ENCODE data around the gene SELENOS.

DNA sequence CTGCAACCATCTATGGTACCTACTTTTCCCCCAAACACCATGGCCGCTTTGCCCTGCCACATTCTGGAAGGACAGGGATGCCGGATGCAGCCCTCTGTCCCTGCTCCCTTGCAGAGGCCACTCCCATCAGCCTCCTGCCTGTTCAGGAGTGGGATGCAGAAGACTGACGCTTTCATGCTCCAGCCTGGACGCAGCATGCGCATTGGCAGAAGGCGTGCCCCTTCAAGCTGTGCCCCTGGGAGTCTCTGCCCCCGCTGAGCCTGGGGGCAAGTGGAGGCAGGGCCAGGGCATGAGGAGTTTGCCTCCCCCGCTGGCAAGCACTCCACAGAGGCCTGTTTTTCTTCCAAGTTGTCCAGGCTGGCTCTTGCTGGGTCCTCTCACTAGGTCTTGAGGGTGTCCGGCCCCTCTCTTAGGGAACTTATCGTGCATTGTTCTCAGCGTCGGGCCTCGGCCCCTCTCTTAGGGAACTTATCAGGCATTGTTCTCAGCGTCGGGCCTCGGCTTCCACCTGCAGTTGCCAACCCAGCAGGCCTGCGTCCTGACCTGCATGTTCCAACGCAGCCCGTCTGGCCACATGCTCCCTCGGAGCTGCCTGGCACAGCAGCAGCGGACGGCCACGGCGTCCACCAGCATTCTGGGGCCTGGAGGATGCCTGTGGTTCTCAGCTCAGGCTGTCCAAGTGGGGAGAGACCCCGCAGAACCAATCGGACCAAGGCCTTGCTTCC, 32.3 kb upstream of the SELENOS start:
- TF ChIP-seq CTCF (IDR thresholded peaks at IDR 0.05) = no peak
- no peak for TF ChIP-seq POLR2A (IDR thresholded peaks at IDR 0.05; ENCODE audit: low read depth)

All from esophagus muscularis mucosa (tissue), 3 donors.